ENCODE data around the gene USP48.

DNA sequence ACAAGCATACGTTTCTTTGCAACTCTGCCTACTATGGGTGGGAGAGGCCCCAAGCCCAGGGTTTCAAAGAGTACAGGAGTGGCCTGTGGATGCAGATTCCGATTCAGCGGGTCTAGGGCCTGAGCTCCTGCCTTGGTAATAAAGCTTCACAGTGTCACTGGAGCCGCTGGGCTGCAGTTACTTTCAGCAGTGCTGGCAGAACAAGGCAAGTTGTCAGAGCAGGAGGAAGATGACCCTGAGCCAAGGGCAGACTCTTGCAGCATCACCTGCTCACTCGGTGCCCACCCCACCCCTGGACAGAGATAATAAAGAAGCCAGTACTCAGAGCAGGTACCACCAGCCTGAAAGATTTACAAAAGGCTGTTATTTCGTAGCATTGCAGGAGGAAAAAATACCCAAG is 105.8 kb downstream of the USP48 start:
- TF ChIP-seq, protein P1, sequence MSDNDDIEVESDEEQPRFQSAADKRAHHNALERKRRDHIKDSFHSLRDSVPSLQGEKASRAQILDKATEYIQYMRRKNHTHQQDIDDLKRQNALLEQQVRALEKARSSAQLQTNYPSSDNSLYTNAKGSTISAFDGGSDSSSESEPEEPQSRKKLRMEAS (IDR thresholded peaks at IDR 0.05), result no peak
- no peak for TF ChIP-seq TCF12 (IDR thresholded peaks at IDR 0.05; ENCODE audit: low read depth)
- TF ChIP-seq EP300 (IDR thresholded peaks at IDR 0.05; ENCODE audit: borderline replicate concordance), result no peak
- no peak for TF ChIP-seq YY1 (IDR thresholded peaks at IDR 0.05; ENCODE audit: low read depth)
- TF ChIP-seq CREB1 (IDR thresholded peaks at IDR 0.05; ENCODE audit: low read depth), result no peak

Data from Ishikawa (cell line).